Measurements from ENCODE around the gene GALP. TPM values are rescaled to one million over a fixed set of nuclear protein-coding genes. Genes with fewer than 3 reads are reported as not detected.

GALP gene
- total RNA-seq, 4 donors from 2014 or later = not detected

DNA sequence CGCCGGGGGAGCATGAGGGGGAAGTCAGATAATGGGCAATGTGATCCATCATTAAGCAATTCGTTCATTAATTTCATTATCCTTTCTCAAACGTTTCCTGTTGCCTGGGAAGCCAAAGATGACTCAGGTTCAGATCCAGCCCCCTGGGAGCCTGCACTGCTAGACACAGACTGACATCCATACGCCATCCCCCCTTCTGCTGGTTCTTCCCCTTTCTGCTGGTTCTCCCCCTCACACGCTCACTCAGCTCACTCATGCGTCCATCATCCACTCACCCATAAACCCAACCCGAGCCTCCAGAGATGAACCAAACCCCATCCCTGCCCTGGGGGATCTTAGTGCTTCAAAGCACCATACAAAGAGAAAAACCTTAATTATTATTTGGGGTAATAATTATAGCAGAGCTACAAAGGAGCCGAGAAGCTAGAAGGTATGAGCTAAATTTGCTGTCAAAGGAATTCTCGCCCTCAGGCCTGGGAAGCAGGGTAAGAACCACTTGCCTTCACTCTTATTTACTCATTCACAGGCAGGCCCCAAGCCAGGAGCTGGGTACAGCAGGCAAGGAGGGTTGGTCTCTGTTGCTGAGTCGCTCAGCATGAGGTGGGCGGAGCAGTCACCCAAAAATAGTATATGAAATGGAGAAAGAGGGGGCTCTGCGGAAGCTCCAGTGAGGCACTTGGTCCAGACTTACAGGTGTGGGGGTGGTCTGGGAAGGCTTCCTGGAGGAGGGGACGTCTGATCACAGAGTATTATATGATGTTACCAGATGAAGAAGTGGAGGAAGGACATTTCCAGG lies 41.8 kb upstream of the GALP start:
- no peak overlapping the region for H3K4me3 ChIP-seq
- H3K36me3 ChIP-seq = no peaks in the 10 kb centered on the region
- H3K4me1 ChIP-seq = peaks cover 0 to 19% (median 4%) of the 10 kb centered on the region in 4 donors
- no peaks in the 10 kb centered on the region for H3K27me3 ChIP-seq
- H3K9me3 ChIP-seq = no peaks in the 10 kb centered on the region
- no peak for TF ChIP-seq EP300 (IDR thresholded peaks at IDR 0.05)
- TF ChIP-seq POLR2A (IDR thresholded peaks at IDR 0.05) = no peak
- TF ChIP-seq, protein P1, sequence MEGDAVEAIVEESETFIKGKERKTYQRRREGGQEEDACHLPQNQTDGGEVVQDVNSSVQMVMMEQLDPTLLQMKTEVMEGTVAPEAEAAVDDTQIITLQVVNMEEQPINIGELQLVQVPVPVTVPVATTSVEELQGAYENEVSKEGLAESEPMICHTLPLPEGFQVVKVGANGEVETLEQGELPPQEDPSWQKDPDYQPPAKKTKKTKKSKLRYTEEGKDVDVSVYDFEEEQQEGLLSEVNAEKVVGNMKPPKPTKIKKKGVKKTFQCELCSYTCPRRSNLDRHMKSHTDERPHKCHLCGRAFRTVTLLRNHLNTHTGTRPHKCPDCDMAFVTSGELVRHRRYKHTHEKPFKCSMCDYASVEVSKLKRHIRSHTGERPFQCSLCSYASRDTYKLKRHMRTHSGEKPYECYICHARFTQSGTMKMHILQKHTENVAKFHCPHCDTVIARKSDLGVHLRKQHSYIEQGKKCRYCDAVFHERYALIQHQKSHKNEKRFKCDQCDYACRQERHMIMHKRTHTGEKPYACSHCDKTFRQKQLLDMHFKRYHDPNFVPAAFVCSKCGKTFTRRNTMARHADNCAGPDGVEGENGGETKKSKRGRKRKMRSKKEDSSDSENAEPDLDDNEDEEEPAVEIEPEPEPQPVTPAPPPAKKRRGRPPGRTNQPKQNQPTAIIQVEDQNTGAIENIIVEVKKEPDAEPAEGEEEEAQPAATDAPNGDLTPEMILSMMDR (IDR thresholded peaks at IDR 0.05) = no peak
- DNase-seq (ENCODE audit: low spot score in 2 of 2) = no peak
- no peak overlapping the region for H3K27ac ChIP-seq
- WGBS, 2 donors = 76 to 77% methylated on average over 14 of the region's 14 CpGs

DNA sequence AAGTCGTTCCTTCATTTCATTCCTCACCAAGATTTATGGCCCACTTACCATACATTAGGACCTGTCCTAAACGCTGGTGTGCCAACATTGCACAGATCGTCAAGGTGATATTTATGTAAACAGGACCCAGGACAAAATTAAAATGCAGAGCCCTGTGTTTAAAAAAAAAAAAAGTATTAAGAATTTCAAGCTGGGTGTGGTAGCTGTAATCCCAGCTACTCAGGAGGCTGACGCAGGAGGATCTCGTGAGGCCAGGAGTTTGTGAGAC lies 41.2 kb upstream of the GALP start:
- 75 to 81% methylated on average over 5 of the region's 5 CpGs for WGBS, 2 donors

DNA sequence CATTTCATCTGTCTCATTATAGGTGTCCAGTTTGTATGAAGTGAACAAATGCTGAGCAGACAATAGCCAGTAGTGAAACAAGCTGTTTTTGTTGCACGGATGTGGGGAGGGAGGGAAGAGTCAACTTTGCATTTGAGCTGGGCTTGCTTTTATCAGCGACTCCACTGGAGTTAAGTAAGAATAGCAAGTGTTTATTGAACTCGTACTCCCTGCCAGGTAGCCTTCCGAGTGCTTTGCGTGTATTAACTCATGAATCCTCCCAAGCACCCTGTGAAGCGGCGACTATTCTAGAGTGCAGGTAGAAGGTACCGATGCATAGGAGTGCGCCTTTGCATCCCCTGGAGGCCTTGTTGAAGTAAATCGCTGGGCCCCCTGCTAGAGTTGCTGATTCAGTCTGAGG lies 39.4 kb upstream of the GALP start:
- Histone ChIP-seq H3K27me3 (no peaks in the 10 kb centered on the region), H3K4me3 (no peak overlapping the region), H3K4me1 (peaks cover 0 to 25% (median 4%) of the 10 kb centered on the region in 4 donors), H3K27ac (no peak overlapping the region), H3K9me3 (no peaks in the 10 kb centered on the region), H3K36me3 (no peaks in the 10 kb centered on the region)
- TF ChIP-seq, protein P1 (IDR thresholded peaks at IDR 0.05) = no peak
- TF ChIP-seq EP300 (IDR thresholded peaks at IDR 0.05) (no peak), POLR2A (IDR thresholded peaks at IDR 0.05) (no peak)
- no peak for DNase-seq (ENCODE audit: low spot score in 2 of 2)
- 60 to 64% methylated on average over 10 of the region's 10 CpGs for WGBS, 2 donors

More for the DNA sequence above, 41.2 kb upstream of the GALP start:
- peaks cover 0 to 19% (median 4%) of the 10 kb centered on the region in 4 donors for H3K4me1 ChIP-seq
- H3K9me3 ChIP-seq = no peaks in the 10 kb centered on the region
- H3K36me3 ChIP-seq = no peaks in the 10 kb centered on the region
- H3K27me3 ChIP-seq = no peaks in the 10 kb centered on the region
- H3K4me3 ChIP-seq = no peak overlapping the region
- TF ChIP-seq EP300 (IDR thresholded peaks at IDR 0.05) (no peak), POLR2A (IDR thresholded peaks at IDR 0.05) (no peak)
- TF ChIP-seq, protein P1 (IDR thresholded peaks at IDR 0.05) = no peak
- no peak for DNase-seq (ENCODE audit: low spot score in 2 of 2)
- H3K27ac ChIP-seq = no peak overlapping the region

DNA sequence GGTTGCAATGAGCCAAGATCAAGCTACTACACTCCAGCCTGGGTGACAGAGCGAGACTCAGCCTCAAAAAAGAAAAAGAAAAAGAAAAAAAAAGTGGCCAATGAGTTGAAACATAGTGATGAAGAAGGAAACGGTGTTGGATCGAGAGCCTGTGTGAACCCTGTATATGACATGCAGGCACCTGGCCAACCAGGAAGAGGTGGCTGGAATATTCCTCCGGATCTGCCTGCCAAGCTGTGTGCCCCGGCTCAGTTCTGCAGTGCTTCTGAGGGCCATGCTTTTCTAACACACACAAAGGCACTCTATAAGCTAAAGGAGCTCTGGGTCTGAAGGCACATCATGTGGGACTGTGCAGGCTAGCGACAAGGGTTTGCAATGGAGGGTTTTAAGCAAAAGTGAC lies 38.4 kb upstream of the GALP start:
- Histone ChIP-seq H3K9me3 (no peaks in the 10 kb centered on the region), H3K27me3 (no peaks in the 10 kb centered on the region), H3K36me3 (no peaks in the 10 kb centered on the region), H3K4me3 (no peak overlapping the region), H3K27ac (no peak overlapping the region), H3K4me1 (peaks cover 0 to 25% (median 6%) of the 10 kb centered on the region in 4 donors)
- TF ChIP-seq EP300 (IDR thresholded peaks at IDR 0.05) = no peak
- TF ChIP-seq, protein P1 (IDR thresholded peaks at IDR 0.05) = no peak
- no peak for TF ChIP-seq POLR2A (IDR thresholded peaks at IDR 0.05)
- DNase-seq (ENCODE audit: low spot score in 2 of 2) = no peak
- 74 to 77% methylated on average over 6 of the region's 6 CpGs for WGBS, 2 donors

DNA sequence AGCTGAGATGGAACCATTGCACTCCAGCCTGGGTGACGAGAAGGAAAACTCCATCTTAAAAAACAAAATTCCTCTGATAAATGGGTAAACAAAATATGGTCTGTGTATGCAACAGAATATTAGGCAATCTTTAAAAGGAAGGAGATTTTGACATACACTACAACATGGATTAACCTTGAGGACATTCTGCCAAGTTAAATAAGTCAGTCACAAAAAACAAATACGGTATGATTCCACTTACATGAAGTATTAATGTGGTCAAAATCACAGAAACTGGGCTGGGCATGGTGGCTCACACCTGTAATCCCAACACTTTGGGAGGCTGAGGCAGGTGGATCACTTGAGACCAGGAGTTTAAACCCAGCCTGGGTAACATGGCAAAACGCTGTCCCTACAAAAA lies 37.7 kb upstream of the GALP start:
- no peak for TF ChIP-seq EP300 (IDR thresholded peaks at IDR 0.05)
- TF ChIP-seq POLR2A (IDR thresholded peaks at IDR 0.05) = no peak
- TF ChIP-seq, protein P1 (IDR thresholded peaks at IDR 0.05) = no peak
- 65 to 82% methylated on average over 3 of the region's 3 CpGs for WGBS, 2 donors
- no peak for DNase-seq (ENCODE audit: low spot score in 2 of 2)

More for the DNA sequence above, 37.7 kb upstream of the GALP start:
- no peaks in the 10 kb centered on the region for H3K9me3 ChIP-seq
- H3K4me3 ChIP-seq = no peak overlapping the region
- H3K27me3 ChIP-seq = no peaks in the 10 kb centered on the region
- no peaks in the 10 kb centered on the region for H3K36me3 ChIP-seq
- no peak overlapping the region for H3K27ac ChIP-seq
- peaks cover 0 to 25% (median 6%) of the 10 kb centered on the region in 4 donors for H3K4me1 ChIP-seq
